ENCODE results near the gene ANKRD65. TPM values are rescaled to one million over a fixed set of nuclear protein-coding genes. Genes with fewer than 3 reads are reported as not detected.
A peak's percentile ranks its signal among the peaks of the same experiment; 100 is the strongest.

The ANKRD65 gene
- total RNA-seq, 1 experiment from 2014 or later = 14.7 TPM

DNA sequence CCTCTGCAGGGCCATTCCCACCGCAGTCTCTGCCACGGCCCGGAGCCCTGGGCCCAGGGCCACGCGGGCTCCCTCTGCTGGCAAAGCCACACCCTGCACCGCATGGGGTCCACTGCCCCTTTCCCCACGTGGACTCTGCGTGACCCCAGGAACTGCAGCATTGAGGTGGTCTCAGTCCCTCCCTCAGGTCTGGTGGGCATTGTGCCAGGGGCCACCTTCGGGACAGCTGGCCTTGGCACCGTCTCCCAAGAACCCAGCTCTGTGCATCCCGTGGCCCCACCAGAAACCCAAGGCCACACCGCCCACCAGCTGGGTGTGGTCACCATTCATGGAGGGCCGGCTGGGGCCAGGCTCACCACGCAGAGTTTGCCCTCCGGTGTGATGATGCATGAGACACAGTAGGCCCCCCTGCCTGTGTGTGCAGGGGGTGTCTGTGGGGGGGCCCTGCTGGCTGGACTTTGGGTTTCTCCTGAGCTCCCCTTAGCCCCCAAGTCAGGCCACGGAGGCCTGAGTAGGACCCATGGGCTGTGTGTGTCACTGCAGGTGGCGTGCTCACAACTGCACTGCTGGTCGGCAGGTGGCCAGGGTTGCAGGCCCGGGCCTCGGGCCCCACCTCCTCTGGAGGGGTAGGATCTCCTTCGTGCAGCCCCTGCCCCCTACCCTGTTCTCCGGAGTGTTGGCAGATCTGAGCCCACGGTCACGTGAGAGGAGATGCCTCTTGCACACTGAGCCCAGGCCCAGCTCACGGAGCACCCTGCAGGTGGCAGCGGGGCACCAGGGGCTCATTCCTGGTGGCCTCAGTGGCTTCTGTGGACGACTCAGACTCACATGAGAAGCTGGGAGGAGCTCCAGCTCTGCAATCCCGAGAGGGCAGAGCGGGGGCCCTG lies 20.2 kb upstream of the ANKRD65 start:
- POLR2A ChIA-PET (ENCODE audit: unreplicated experiment) = interaction anchor here (0.6 kb wide), 1 partner anchor 28 kb away, joined by 10 read pairs; no protein-coding TSS in a partner anchor
- H3K36me3 ChIP-seq (ENCODE audit: low read depth) = no peaks in the 10 kb centered on the region
- peaks cover 5% of the 10 kb centered on the region; the same call in 1 of the 2 replicates for H3K4me1 ChIP-seq (replicated peaks; ENCODE audit: insufficient read depth)
- H3K4me2 ChIP-seq = no peak overlapping the region
- intact Hi-C loops (cut with micrococcal nuclease; ENCODE audit: unreplicated experiment) = loop anchor here (2.0 kb wide), 1 partner anchor 34 kb away; the partner anchor contains the start of gene MRPL20
- H2AFZ ChIP-seq = no peak overlapping the region
- no peaks in the 10 kb centered on the region for H3K27me3 ChIP-seq (ENCODE audit: insufficient read depth, low read depth)
- CTCF ChIA-PET = interaction anchor here (0.6 kb wide), 1 partner anchor 66 kb away, joined by 3 read pairs; the partner anchor contains the start of gene AURKAIP1
- H3K4me3 ChIP-seq = no peak overlapping the region
- H3K9me2 ChIP-seq (ENCODE audit: insufficient read depth) = no peaks in the 10 kb centered on the region
- no peaks in the 10 kb centered on the region for H4K20me1 ChIP-seq (ENCODE audit: insufficient read depth)
- peaks cover 2% of the 10 kb centered on the region; the same call in 1 of the 2 replicates for H3K79me2 ChIP-seq (ENCODE audit: low read depth)
- peak in 1 of 2 experiments; percentile 48 for DNase-seq
- no TSS peak for BruUV-seq (replicated peaks)
- TF ChIP-seq EZH2 (IDR thresholded peaks at IDR 0.05; ENCODE audit: low read depth) = no peak
- TF ChIP-seq, protein P1, sequence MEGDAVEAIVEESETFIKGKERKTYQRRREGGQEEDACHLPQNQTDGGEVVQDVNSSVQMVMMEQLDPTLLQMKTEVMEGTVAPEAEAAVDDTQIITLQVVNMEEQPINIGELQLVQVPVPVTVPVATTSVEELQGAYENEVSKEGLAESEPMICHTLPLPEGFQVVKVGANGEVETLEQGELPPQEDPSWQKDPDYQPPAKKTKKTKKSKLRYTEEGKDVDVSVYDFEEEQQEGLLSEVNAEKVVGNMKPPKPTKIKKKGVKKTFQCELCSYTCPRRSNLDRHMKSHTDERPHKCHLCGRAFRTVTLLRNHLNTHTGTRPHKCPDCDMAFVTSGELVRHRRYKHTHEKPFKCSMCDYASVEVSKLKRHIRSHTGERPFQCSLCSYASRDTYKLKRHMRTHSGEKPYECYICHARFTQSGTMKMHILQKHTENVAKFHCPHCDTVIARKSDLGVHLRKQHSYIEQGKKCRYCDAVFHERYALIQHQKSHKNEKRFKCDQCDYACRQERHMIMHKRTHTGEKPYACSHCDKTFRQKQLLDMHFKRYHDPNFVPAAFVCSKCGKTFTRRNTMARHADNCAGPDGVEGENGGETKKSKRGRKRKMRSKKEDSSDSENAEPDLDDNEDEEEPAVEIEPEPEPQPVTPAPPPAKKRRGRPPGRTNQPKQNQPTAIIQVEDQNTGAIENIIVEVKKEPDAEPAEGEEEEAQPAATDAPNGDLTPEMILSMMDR (conservative IDR thresholded peaks at IDR 0.05) = peak; percentile 80
- H3K27ac ChIP-seq = no peak overlapping the region
- no peaks in the 10 kb centered on the region for H3K9me3 ChIP-seq (ENCODE audit: insufficient read depth, low read depth)
- no peaks in the 10 kb centered on the region for H3F3A ChIP-seq (ENCODE audit: insufficient read depth, low read depth)

DNA sequence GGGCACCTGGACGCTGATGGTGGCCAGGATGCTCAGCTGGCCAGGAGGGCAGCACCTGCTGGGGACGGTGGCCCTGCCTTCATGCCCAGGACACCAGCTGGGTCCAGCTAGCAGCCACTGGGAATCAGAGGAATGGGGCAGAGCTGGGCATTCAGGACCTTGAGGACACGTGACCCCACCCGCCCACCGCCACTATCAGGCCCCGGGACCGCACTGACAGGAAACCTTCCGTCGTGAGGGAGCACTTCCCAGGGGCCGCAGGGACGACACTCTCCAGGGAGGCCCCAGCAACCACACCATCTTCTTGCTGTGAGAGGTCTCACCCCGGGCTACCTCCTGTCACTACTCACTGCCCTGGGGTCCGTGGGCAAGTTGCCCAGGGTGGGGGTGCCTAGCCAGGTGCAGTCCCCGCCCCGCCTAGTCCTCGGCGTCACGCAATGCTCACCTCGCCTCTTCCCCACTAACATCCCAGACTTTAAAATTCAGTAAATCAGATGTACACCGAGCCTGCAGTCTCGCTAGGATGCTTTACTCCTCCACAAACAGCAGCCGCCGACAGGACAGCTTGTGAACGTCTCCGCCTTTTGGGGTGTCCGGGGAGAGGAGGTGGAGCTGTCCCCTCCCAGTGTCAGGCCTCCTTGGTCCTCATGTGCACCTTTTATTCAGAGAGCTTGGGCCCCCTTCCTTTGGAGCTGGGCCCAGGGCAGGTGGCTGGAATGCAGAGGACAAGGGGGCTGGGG lies 19.4 kb upstream of the ANKRD65 start:
- Histone ChIP-seq H3K27me3 (ENCODE audit: insufficient read depth, low read depth) (no peaks in the 10 kb centered on the region), H3F3A (ENCODE audit: insufficient read depth, low read depth) (no peaks in the 10 kb centered on the region), H4K20me1 (ENCODE audit: insufficient read depth) (no peaks in the 10 kb centered on the region), H3K79me2 (ENCODE audit: low read depth) (peaks cover 5% of the 10 kb centered on the region; the same call in 1 of the 2 replicates), H3K36me3 (ENCODE audit: low read depth) (no peaks in the 10 kb centered on the region), H3K9me2 (ENCODE audit: insufficient read depth) (no peaks in the 10 kb centered on the region), H3K4me3 (no peak overlapping the region), H3K27ac (no peak overlapping the region), H3K4me1 (replicated peaks; ENCODE audit: insufficient read depth) (peaks cover 8% of the 10 kb centered on the region; the same call in 1 of the 2 replicates), H2AFZ (no peak overlapping the region), H3K9me3 (ENCODE audit: insufficient read depth, low read depth) (no peaks in the 10 kb centered on the region), H3K4me2 (no peak overlapping the region)
- TF ChIP-seq, protein P1 (conservative IDR thresholded peaks at IDR 0.05) = no peak
- TF ChIP-seq EZH2 (IDR thresholded peaks at IDR 0.05; ENCODE audit: low read depth) = no peak
- CTCF ChIA-PET = interaction anchor here (0.6 kb wide), 1 partner anchor 65 kb away, joined by 3 read pairs; the partner anchor contains the start of gene AURKAIP1
- no TSS peak for BruUV-seq (replicated peaks)
- intact Hi-C loops (cut with micrococcal nuclease; ENCODE audit: unreplicated experiment) = loop anchor here (2.0 kb wide), 1 partner anchor 34 kb away; the partner anchor contains the start of gene MRPL20
- POLR2A ChIA-PET (ENCODE audit: unreplicated experiment) = interaction anchor here (0.6 kb wide), 1 partner anchor 57 kb away, joined by 3 read pairs; no protein-coding TSS in a partner anchor
- DNase-seq = no peak

All from PC-9 (cell line).